Activated CD4-positive, alpha-beta T cell treated with anti-CD3 and anti-CD28 coated beads, Interleukin-2, amount 50 U/mL, for 1 hour (primary cell): Measurements from ENCODE around the gene DHRS2.

Experiments
- DNase-seq: peaks from one replicate; pipeline ENCODE4 v3.0.0-alpha.2; 2020

DHRS2 gene

DNA sequence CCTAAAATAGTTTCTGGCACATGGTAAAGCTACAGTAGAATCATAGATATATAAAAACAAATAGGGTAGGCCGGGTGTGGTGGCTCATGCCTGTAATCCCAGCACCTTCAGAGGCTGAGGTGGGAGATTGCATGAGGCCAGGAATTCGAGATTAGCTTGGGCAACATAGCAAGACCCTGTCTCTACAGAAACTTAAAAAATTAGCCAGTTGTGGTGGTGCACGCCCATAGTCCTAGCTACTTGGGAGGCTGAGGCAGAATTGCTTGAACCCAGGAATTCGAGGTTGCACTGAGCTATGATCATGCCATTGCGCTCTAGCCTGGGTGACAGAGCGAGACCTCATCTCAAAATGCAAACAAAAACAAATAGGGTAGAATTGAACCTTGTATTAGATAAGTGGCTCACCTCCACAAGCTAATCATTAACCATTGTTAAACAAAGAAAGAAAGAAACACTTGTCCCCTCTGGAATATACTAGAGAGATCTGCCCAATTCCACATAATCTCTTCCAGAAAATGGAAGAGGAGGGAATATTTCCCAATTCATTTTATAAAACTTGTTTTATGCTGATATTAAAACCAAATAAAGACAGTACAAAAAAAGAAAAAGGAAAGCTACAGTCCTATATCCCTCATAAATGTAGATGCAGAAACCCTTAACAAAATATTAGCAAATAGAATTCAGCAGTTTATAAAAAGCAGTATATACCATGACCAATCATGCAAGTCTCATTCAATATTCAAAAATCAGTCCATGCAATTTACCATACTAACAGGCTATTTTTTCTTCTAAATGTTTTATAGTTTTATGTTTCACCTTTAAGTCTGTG is 22.7 kb upstream of the DHRS2 start:
- no peak for DNase-seq

- DNase-seq: no peak
These were observed 21.8 kb upstream of the DHRS2 start for GRCh38 chr14:23614395-23614828.

- DNase-seq: no peak
These were observed 20.3 kb upstream of the DHRS2 start for GRCh38 chr14:23615856-23616255.

GRCh38 chr14:23617539-23617938 is 18.6 kb upstream of the DHRS2 start:
- DNase-seq: no peak

- DNase-seq: no peak
These were observed 17.7 kb upstream of the DHRS2 start for GRCh38 chr14:23618415-23618988.

- no peak for DNase-seq
These were observed 15.9 kb upstream of the DHRS2 start for GRCh38 chr14:23620177-23620702.

- no peak for DNase-seq
These were observed 14.8 kb upstream of the DHRS2 start for GRCh38 chr14:23621204-23621931.

GRCh38 chr14:23621932-23622730 is 14.0 kb upstream of the DHRS2 start:
- no peak for DNase-seq

GRCh38 chr14:23622990-23623389 is 13.2 kb upstream of the DHRS2 start:
- no peak for DNase-seq

- DNase-seq: no peak
These were observed 12.2 kb upstream of the DHRS2 start for GRCh38 chr14:23623962-23624361.

DNA sequence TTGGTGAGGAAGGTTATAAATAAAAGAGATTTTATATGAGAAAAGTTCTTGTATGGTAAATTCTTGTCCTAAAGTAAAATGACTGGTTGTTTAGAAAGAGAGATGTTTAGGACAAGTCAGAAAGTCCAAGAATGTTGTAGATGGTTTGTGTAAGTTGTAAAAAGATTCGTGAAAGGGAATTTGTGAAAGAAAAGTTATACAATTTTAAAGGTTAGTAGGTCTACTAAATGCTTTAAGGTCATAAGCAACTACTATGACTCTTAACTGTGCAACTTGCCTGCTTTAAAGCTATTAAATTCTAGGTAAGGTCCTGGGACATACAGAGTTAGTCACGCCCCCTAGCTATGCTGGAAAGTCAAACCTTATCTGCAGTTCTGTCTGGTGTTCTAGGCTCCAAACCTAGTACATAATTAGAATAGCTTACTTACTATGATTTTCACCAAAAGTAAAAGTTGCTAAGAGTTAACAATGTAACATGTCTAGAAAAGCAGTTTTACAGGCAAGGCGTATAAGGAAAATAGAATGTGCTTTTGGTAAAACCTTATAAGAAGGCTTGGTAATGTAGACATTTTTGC is 11.2 kb upstream of the DHRS2 start:
- DNase-seq: no peak

- no peak for DNase-seq
These were observed 9.2 kb upstream of the DHRS2 start for GRCh38 chr14:23626946-23627345.

DNA sequence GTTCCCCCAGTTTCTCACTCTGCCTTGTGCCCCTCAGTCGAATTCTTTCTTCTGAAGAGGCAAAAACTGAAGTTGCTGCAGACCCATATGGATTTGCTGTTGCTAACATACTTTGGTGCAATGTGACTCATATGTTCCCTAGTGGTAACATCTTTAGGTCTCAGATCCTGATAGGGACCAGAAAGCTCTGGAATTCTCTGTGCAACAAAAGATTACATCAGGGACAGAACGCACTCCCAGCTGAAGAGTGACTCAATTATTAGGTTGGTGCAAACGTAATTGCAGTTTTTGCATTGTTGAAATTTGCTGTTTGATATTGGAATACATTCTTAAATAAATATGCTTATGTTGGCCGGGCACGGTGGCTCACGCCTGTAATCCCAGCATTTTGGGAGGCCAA is 8.2 kb upstream of the DHRS2 start:
- no peak for DNase-seq

DNA sequence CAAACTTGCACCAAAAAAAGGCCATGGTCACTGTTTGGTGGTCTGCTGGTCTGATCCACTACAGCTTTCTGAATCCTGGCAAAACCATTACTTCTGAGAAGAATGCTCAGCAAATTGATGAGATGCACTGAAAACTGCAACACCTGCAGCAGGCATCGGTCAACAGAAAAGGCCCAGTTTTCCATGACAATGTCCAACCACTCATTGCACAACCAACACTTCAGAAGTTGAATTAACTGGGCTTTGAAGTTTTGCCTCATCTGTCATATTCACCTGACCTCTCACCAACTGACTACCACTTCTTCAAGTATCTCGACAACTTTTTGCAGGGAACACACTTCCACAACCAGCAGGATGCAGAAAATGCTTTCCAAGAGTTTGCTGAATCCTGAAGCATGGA is 7.0 kb upstream of the DHRS2 start:
- DNase-seq: no peak

DNA sequence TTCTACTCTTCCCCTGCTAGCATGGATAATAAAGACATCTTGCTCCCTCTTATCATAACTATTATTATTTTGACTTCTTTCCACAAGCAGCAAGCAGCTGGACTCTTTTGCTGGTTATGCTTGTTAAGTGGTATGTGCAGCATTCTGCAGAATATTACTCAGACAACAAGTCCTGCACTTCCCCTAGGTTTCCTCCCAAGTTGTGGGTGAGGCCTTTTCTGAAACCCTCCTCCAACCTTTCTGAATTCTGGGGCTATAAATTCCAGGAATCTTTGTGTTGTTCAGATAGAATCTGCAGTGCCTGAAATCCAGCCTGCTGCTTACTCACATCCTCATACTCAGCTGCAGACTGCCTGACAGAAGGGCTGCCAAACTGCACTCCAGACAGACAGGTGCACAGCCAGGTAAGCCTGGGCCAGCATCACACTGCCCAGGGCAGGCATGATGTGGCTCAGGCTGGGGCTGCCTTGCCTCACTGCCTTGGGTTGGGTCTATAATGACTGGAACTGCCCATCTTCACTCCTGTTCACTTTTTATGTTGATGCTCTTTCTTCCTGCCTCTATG is 6.2 kb upstream of the DHRS2 start:
- DNase-seq: no peak

- DNase-seq: no peak
These were observed 5.5 kb upstream of the DHRS2 start for GRCh38 chr14:23630687-23631086.

DNA sequence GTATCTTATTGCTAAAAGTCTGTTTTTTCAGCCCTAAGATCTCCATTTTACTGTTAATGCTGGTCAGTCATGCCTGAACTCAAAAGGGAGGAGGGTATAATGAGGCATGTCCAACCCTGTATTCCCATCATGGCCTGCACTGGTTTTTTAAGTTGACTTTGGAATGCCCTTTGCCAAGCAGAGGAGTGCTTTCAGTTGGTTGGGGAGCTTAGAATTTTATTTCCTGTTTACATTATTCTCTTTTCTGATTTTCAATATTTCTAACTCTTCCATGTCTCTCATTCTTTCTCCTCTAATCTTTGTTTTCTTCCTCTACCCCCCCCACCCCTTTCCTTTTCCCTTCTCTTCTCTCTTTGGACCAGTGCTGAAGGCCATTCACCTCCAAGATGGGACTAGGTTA is 4.9 kb upstream of the DHRS2 start:
- DNase-seq: no peak

DNA sequence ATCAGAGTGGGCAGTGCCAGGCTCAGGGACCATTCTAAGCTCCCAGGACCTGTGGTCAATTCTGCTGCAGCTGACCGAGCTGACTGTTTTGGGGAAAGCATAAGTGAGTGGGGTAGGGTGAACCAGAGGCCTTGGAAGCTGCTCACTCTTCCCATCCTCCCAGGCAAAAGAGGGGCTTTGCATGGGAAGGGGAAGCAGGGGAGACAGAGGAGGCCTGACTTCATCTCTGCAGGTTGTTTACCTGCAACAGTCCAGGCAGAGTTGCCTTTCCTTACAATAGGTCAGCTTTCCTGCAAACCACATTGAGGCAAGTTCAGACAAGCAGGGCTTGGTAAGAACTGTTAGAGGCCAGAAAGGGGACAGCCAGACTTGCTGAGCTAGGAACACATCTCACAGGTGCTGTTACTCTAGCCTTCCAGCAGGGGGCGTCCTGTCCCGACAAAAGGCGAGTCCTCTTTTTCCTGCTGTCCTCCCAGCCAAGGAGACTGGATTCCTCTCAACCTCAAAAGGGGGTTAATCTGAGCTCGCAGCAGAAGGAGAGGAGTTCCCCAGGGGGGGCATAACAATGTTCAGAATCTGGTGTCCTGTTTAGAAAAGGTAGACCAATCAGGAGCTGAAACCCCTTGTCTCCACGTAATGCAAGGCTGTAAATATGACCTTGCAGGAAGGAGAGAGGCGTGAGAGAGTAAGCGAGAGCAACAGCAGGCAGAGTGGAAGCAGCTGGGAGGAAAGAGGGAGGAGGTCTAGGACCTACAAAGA is 4.3 kb upstream of the DHRS2 start:
- DNase-seq: peak; percentile 68

GRCh38 chr14:23632461-23633159 is 3.6 kb upstream of the DHRS2 start:
- DNase-seq: no peak

- DNase-seq: no peak
These were observed 2.9 kb upstream of the DHRS2 start for GRCh38 chr14:23633160-23633701.
